ENCODE data around the gene RPL28.

DNA sequence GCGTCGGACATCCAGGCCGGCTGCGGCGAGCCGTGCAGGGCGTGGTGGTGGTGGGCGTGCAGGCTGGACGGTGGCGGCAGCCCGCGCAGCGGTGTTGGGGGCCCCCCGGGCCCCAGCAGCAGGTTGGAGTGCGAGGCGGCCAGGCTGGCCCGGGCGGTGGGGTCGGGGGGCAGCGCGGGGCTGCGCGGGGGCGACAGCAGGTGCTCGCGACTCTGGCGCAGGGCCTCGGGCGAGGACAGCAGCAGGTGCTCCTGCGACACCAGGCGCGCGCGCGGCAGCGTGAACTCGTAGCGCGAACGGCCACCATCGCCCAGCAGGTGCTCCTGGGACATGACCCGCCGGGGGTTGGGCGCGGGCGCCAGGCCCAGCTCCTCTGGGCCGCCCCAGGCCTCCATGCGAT is 47.6 kb downstream of the RPL28 start:
- TF ChIP-seq, protein P1, sequence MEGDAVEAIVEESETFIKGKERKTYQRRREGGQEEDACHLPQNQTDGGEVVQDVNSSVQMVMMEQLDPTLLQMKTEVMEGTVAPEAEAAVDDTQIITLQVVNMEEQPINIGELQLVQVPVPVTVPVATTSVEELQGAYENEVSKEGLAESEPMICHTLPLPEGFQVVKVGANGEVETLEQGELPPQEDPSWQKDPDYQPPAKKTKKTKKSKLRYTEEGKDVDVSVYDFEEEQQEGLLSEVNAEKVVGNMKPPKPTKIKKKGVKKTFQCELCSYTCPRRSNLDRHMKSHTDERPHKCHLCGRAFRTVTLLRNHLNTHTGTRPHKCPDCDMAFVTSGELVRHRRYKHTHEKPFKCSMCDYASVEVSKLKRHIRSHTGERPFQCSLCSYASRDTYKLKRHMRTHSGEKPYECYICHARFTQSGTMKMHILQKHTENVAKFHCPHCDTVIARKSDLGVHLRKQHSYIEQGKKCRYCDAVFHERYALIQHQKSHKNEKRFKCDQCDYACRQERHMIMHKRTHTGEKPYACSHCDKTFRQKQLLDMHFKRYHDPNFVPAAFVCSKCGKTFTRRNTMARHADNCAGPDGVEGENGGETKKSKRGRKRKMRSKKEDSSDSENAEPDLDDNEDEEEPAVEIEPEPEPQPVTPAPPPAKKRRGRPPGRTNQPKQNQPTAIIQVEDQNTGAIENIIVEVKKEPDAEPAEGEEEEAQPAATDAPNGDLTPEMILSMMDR (IDR thresholded peaks at IDR 0.05), result no peak
- TF ChIP-seq POLR2A (IDR thresholded peaks at IDR 0.05), result no peak
